Osteocyte (in vitro differentiated cells): ENCODE results near the gene SCART1. TPM values are rescaled to one million over a fixed set of nuclear protein-coding genes. Genes with fewer than 3 reads are reported as not detected.
A peak's percentile ranks its signal among the peaks of the same experiment; 100 is the strongest.
"Not testable (repeated sequence)": the region's sequence is repeated elsewhere in the genome, so short reads cannot be mapped to it uniquely, and the experiment has no call there.

Experiments
- DNase-seq: peaks from one replicate; pipeline ENCODE4 v3.0.0; 2021; ENCODE audit warnings: mixed read lengths; ENCODE audit not compliant: unreplicated experiment; ENCODE audit errors: extremely low spot score
- H3K27ac Mint-ChIP-seq: one replicate; pipeline ENCODE4 v1.8.0; 2021; ENCODE audit warnings: mild to moderate bottlenecking, mixed read lengths; ENCODE audit not compliant: unreplicated experiment
- H3K27me3 Mint-ChIP-seq: one replicate; pipeline ENCODE4 v1.8.0; 2021; ENCODE audit warnings: mixed read lengths; ENCODE audit not compliant: unreplicated experiment
- H3K36me3 Mint-ChIP-seq: one replicate; pipeline ENCODE4 v1.8.0; 2021; ENCODE audit warnings: mixed read lengths; ENCODE audit not compliant: unreplicated experiment
- H3K4me1 Mint-ChIP-seq: one replicate; pipeline ENCODE4 v1.8.0; 2021; ENCODE audit warnings: mixed read lengths; ENCODE audit not compliant: unreplicated experiment
- H3K4me3 Mint-ChIP-seq: one replicate; pipeline ENCODE4 v1.8.0; 2021; ENCODE audit warnings: mild to moderate bottlenecking, moderate library complexity, mixed read lengths; ENCODE audit not compliant: unreplicated experiment
- H3K9me3 Mint-ChIP-seq: one replicate; pipeline ENCODE4 v1.8.0; 2021; ENCODE audit warnings: mixed read lengths; ENCODE audit not compliant: unreplicated experiment
- total RNA-seq: library from RNA; stranded (reverse); gene quantifications from 2 replicates; pipeline ENCODE4 v1.2.1, GENCODE V29; 2021
- TF ChIP-seq, protein P1 (sequence below): fragments of 200-600 bp; sonication (generic); IDR thresholded peaks from 2 replicates; pipeline ENCODE4 v1.5.0; 2021; ENCODE audit warnings: antibody characterized with exemption, mild to moderate bottlenecking, moderate library complexity

Gene SCART1
- total RNA-seq, 1 donor from 2014 or later = 3.2 TPM

DNA sequence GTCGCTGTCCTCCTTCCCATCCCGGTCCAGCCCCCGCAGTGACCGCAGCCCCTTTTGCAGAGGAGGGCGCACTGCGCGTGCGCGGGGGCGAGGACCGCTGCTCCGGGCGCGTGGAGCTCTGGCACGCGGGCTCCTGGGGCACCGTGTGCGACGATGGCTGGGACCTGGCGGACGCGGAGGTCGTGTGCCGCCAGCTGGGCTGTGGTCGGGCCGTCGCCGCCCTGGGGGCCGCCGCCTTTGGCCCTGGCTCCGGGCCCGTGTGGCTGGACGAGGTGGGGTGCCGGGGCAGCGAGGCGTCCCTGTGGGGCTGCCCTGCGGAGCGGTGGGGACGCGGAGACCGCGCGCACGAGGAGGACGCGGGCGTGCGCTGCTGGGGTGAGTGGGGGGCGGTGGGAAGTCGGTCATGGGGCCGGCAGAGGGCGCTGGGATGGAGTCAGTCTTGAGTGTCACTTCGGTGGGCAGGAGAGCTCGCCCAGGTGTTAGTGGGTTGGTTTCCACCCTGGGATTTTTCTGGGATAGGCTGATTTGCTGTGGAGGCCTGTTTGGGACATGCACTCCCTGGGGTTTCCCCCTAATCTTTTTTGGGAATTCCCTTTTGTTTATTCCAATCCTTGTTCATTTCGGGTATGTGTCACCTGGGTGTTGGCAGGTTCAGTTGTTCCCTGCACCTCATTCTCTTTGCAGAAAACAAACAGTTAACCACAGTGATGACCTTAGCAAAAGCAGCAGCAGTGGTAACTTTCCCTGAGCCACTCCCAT lies 11.6 kb downstream of the SCART1 start:
- peak; percentile 82 for DNase-seq
- Mint-ChIP-seq H3K4me3 (no peak overlapping the region), H3K4me1 (no peaks in the 10 kb centered on the region), H3K27ac (no peak overlapping the region), H3K9me3 (peaks cover 17% of the 10 kb centered on the region), H3K27me3 (no peaks in the 10 kb centered on the region), H3K36me3 (peaks cover 16% of the 10 kb centered on the region)
- TF ChIP-seq, protein P1, sequence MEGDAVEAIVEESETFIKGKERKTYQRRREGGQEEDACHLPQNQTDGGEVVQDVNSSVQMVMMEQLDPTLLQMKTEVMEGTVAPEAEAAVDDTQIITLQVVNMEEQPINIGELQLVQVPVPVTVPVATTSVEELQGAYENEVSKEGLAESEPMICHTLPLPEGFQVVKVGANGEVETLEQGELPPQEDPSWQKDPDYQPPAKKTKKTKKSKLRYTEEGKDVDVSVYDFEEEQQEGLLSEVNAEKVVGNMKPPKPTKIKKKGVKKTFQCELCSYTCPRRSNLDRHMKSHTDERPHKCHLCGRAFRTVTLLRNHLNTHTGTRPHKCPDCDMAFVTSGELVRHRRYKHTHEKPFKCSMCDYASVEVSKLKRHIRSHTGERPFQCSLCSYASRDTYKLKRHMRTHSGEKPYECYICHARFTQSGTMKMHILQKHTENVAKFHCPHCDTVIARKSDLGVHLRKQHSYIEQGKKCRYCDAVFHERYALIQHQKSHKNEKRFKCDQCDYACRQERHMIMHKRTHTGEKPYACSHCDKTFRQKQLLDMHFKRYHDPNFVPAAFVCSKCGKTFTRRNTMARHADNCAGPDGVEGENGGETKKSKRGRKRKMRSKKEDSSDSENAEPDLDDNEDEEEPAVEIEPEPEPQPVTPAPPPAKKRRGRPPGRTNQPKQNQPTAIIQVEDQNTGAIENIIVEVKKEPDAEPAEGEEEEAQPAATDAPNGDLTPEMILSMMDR = no peak

DNA sequence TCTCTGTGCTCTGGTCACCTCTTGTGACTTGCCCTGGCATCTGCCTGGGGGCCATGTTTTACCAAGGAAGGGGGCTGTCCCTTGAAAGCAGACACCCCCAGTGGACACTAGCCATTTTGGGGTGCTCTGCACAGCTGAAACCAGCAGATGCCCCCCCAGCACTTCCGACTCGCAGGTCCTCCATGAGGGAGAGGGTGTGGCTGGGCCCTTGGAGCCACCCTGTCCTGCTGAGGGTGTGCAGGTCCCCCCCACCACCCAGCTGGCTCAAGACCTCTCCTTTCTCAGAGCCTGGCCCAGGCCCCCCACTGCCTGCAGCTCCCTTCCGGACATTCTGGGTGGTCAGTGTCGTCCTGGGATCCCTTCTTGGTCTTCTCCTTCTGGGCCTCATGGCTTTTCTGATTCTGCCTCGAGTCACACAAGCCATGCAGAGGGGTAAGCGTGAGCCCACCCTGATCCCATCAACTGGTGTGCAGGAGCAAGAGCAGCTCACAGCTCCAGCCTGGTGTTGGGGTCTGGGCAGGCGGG lies 12.3 kb downstream of the SCART1 start:
- H3K4me1 Mint-ChIP-seq = no peaks in the 10 kb centered on the region
- H3K4me3 Mint-ChIP-seq = no peak overlapping the region
- no peaks in the 10 kb centered on the region for H3K27me3 Mint-ChIP-seq
- TF ChIP-seq, protein P1 = no peak
- H3K27ac Mint-ChIP-seq = no peak overlapping the region
- H3K9me3 Mint-ChIP-seq = peaks cover 17% of the 10 kb centered on the region
- peak; percentile 82 for DNase-seq
- peaks cover 16% of the 10 kb centered on the region for H3K36me3 Mint-ChIP-seq

- Mint-ChIP-seq H3K4me1 (no peaks in the 10 kb centered on the region), H3K36me3 (peaks cover 16% of the 10 kb centered on the region), H3K27me3 (no peaks in the 10 kb centered on the region), H3K4me3 (no peak overlapping the region), H3K9me3 (peaks cover 21% of the 10 kb centered on the region), H3K27ac (no peak overlapping the region)
- DNase-seq = no peak
- TF ChIP-seq, protein P1 = no peak
Observed at GRCh38 chr10:133466683-133467275, 13.0 kb downstream of the SCART1 start.

DNA sequence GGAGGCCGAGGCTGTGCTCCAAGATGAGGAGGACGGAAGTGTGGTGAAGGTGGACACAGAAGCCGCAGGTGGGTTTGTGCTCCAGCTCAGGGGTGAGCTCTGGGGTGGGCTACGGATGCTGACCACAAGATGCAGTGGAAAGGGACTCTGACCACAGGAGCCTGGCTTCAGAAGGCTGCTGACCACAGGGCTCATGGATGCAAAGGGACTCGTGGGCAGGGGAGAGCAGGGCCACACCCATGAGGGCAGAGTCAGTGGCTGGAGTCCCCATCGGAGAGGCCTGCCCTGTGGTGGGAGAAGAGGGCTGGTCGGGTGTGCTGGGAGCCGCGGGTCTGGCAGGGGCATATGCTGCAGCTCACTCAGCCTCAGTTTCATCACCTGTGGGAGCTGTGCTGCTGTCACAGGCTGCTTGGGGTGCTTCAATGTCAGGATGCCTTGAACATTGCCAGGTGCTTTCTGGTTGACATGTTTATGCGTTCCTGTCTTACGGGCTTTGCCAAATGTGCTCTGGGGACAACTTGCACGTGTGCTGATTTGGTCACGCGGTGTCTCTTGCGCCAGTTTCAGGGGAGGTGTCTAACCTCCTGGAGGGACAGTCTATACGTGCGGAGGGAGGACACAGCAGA lies 13.7 kb downstream of the SCART1 start:
- Mint-ChIP-seq H3K36me3 (peaks cover 16% of the 10 kb centered on the region), H3K4me1 (no peaks in the 10 kb centered on the region), H3K4me3 (no peak overlapping the region), H3K27ac (no peak overlapping the region), H3K9me3 (peaks cover 21% of the 10 kb centered on the region), H3K27me3 (no peaks in the 10 kb centered on the region)
- TF ChIP-seq, protein P1 = no peak
- peak; percentile 81 for DNase-seq

GRCh38 chr10:133469205-133469604 lies 15.5 kb downstream of the SCART1 start:
- H3K27me3 Mint-ChIP-seq, H3K4me1 Mint-ChIP-seq, H3K4me3 Mint-ChIP-seq, H3K27ac Mint-ChIP-seq, DNase-seq: not testable (repeated sequence)
- Mint-ChIP-seq H3K9me3 (peaks cover 13% of the 10 kb centered on the region), H3K36me3 (peaks cover 16% of the 10 kb centered on the region)
